Skeletal muscle tissue (tissue), 4 donors: Measurements from ENCODE around the gene FSIP1. TPM values are rescaled to one million over a fixed set of nuclear protein-coding genes. Genes with fewer than 3 reads are reported as not detected.

ENCODE experiments used
- H3K27ac ChIP-seq: one replicate; pipeline ENCODE4 v1.7.0; 2013; ENCODE audit warnings: mild to moderate bottlenecking, low read depth, low read length, inconsistent platforms
- H3K27me3 ChIP-seq, 3 donors: one replicate each; pipeline ENCODE4 v1.7.0; 2013; ENCODE audit warnings: low read length in 3 of 3; ENCODE audit not compliant: control insufficient read depth in 3 of 3, insufficient read depth in 3 of 3
- H3K36me3 ChIP-seq, 3 donors: one replicate each; pipeline ENCODE4 v1.7.0; 2013; ENCODE audit warnings: low read length in 3 of 3; ENCODE audit not compliant: control insufficient read depth in 3 of 3, insufficient read depth in 3 of 3
- H3K4me1 ChIP-seq, 3 donors: one replicate each; pipeline ENCODE4 v1.7.0; 2013; ENCODE audit warnings: low read length in 3 of 3, mild to moderate bottlenecking in 3 of 3; ENCODE audit not compliant: control insufficient read depth in 3 of 3, insufficient read depth in 3 of 3
- H3K4me3 ChIP-seq, 3 donors: one replicate each; pipeline ENCODE4 v1.7.0; 2013; ENCODE audit warnings: low read length in 3 of 3
- H3K9ac ChIP-seq, 3 donors: one replicate each; pipeline ENCODE4 v1.7.0; 2013; ENCODE audit warnings: low read length in 3 of 3, mild to moderate bottlenecking in 3 of 3, moderate library complexity in 2 of 3, low read depth in 1 of 3
- H3K9me3 ChIP-seq, 3 donors: one replicate each; pipeline ENCODE4 v1.7.0; 2013; ENCODE audit warnings: low read length in 3 of 3; ENCODE audit not compliant: control insufficient read depth in 3 of 3
- total RNA-seq: library from RNA; depleted of rRNA; stranded (reverse); fragments of >200 nt; gene quantifications from one replicate; pipeline ENCODE4 v1.2.3, GENCODE V29; 2014
- donor health status: Osteomylitis.

FSIP1 gene
- total RNA-seq, 1 donor from 2014 or later: 3.7 TPM

GRCh38 chr15:39608185-39609139, 174.2 kb downstream of the FSIP1 start:
- no peaks in the 10 kb centered on the region for H3K4me1 ChIP-seq
- H3K36me3 ChIP-seq: no peaks in the 10 kb centered on the region
- no peak overlapping the region for H3K27ac ChIP-seq
- H3K4me3 ChIP-seq: no peak overlapping the region
- no peak overlapping the region for H3K9ac ChIP-seq
- H3K9me3 ChIP-seq: peaks cover 0 to 5% (median 0%) of the 10 kb centered on the region in 3 donors
- H3K27me3 ChIP-seq: no peaks in the 10 kb centered on the region

- H3K36me3 ChIP-seq: no peaks in the 10 kb centered on the region
- H3K9ac ChIP-seq: no peak overlapping the region
- no peak overlapping the region for H3K4me3 ChIP-seq
These were observed 177.5 kb downstream of the FSIP1 start for GRCh38 chr15:39605146-39605545.

GRCh38 chr15:39602143-39602542, 180.5 kb downstream of the FSIP1 start:
- Histone ChIP-seq H3K36me3 (no peaks in the 10 kb centered on the region), H3K9me3 (no peaks in the 10 kb centered on the region), H3K27ac (no peak overlapping the region), H3K27me3 (no peaks in the 10 kb centered on the region), H3K4me3 (no peak overlapping the region), H3K4me1 (no peaks in the 10 kb centered on the region), H3K9ac (no peak overlapping the region)

More at GRCh38 chr15:39605146-39605545, 177.5 kb downstream of the FSIP1 start:
- Histone ChIP-seq H3K27ac (no peak overlapping the region), H3K9me3 (no peaks in the 10 kb centered on the region), H3K4me1 (no peaks in the 10 kb centered on the region), H3K27me3 (no peaks in the 10 kb centered on the region)

GRCh38 chr15:39599871-39600270, 182.8 kb downstream of the FSIP1 start:
- no peaks in the 10 kb centered on the region for H3K4me1 ChIP-seq

GRCh38 chr15:39598958-39599845, 183.4 kb downstream of the FSIP1 start:
- H3K9ac ChIP-seq: no peak overlapping the region
- H3K36me3 ChIP-seq: peaks cover 2 to 6% (median 4%) of the 10 kb centered on the region in 3 donors
- H3K27ac ChIP-seq: no peak overlapping the region
- no peak overlapping the region for H3K4me3 ChIP-seq
- no peaks in the 10 kb centered on the region for H3K9me3 ChIP-seq
- no peaks in the 10 kb centered on the region for H3K4me1 ChIP-seq
- no peaks in the 10 kb centered on the region for H3K27me3 ChIP-seq

More at GRCh38 chr15:39599871-39600270, 182.8 kb downstream of the FSIP1 start:
- H3K9ac ChIP-seq: no peak overlapping the region
- peaks cover 2 to 6% (median 4%) of the 10 kb centered on the region in 3 donors for H3K36me3 ChIP-seq
- H3K4me3 ChIP-seq: no peak overlapping the region
- H3K27ac ChIP-seq: no peak overlapping the region
- H3K27me3 ChIP-seq: no peaks in the 10 kb centered on the region
- no peaks in the 10 kb centered on the region for H3K9me3 ChIP-seq

GRCh38 chr15:39598186-39598850, 184.3 kb downstream of the FSIP1 start:
- Histone ChIP-seq H3K9ac (no peak overlapping the region), H3K4me1 (no peaks in the 10 kb centered on the region), H3K9me3 (no peaks in the 10 kb centered on the region), H3K27ac (no peak overlapping the region), H3K27me3 (no peaks in the 10 kb centered on the region), H3K4me3 (no peak overlapping the region), H3K36me3 (peaks cover 2 to 8% (median 7%) of the 10 kb centered on the region in 3 donors)

- Histone ChIP-seq H3K27ac (no peak overlapping the region), H3K9me3 (no peaks in the 10 kb centered on the region), H3K4me3 (no peak overlapping the region), H3K4me1 (no peaks in the 10 kb centered on the region), H3K9ac (no peak overlapping the region), H3K27me3 (no peaks in the 10 kb centered on the region), H3K36me3 (peaks cover 2 to 13% (median 10%) of the 10 kb centered on the region in 3 donors)
These were observed 184.9 kb downstream of the FSIP1 start for GRCh38 chr15:39597751-39598185.

- Histone ChIP-seq H3K36me3 (peaks cover 5 to 17% (median 14%) of the 10 kb centered on the region in 3 donors), H3K9ac (no peak overlapping the region), H3K9me3 (no peaks in the 10 kb centered on the region), H3K4me3 (no peak overlapping the region), H3K27me3 (no peaks in the 10 kb centered on the region), H3K4me1 (no peaks in the 10 kb centered on the region), H3K27ac (no peak overlapping the region)
These were observed 185.3 kb downstream of the FSIP1 start for GRCh38 chr15:39597336-39597735.

- Histone ChIP-seq H3K4me3 (no peak overlapping the region), H3K9ac (no peak overlapping the region), H3K9me3 (no peaks in the 10 kb centered on the region), H3K36me3 (peaks cover 5 to 20% (median 14%) of the 10 kb centered on the region in 3 donors), H3K27me3 (no peaks in the 10 kb centered on the region), H3K4me1 (no peaks in the 10 kb centered on the region), H3K27ac (no peak overlapping the region)
These were observed 186.1 kb downstream of the FSIP1 start for GRCh38 chr15:39596358-39597051.
